Activated T-cell treated with anti-CD3 and anti-CD28 coated beads, Interleukin-2, amount 50 U/mL, for 1 hour (primary cell): ENCODE measurements around the gene KRT80.

ENCODE experiments used
- DNase-seq: peaks from one replicate; pipeline ENCODE4 v3.0.0-alpha.2; 2020

Gene KRT80

DNA sequence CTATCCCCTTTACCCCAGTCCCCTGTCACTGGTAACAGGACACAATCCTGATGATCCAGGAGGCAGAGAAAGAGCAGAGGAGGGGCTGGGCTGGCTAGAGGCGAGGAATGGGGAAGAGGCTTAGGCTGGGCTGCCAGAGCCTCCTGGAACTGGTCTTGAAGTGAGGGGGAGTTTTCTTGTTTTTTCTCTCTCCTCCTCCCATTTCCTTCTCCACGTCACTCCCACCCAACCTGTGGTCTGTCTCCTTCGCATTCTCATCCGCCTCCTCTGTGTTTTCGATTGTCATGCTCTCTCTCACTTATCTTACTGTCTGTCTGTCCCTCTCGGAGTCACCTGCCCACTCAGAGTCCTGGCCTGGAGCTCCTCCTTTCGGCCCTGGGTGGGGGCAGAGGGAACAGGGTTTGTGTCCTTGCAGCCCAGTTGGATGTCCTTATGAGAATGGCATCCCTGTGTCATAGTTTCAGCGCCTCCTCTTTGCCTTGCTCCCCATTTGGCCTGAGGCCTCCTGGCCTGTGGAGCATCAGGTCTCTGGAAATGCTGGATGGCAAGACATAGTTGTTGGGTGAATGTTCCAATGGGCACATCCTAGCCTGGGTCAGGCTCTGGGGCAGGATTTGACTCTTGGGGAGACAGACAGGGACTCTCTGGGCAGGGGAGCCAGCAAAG lies 3.4 kb upstream of the KRT80 start:
- no peak for DNase-seq

DNA sequence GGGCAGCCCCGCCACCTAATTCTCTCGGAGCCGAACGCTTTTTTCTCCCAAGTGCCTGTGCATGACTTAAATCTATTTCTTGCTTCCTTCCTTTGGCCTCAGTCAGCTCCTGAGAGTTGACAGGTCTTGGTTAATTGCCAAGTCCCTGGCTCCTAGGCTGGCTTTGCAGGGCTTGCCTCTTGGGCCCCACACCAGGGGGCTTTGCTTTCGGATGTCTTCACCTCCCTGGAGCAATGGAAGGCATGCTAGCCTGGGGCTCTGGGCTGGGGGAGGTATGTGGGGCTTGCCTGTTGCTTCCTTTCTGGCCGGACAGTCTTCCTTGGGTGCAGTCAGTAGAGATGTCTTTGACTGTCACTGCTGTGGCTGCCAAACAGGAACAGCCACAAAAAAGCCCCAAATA lies 2.2 kb upstream of the KRT80 start:
- no peak for DNase-seq

DNA sequence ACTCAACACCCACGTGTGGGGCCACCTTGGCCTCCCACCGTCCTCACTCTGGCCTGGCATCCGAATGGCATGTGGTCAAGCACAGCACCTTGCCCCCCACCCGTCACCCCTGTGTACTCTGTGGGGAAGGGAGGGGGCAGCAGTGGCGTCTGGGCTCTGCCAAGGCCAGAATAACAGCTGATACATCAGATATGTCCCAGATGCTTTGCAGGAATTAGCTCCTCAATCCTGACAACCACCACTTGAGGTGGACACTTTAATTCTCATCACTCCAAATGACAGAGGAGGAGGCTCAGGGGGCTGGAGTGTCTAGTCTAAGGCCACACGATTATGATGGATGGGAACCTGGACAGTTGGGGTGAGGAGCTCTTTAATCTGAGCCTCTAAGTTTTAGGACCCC lies 1.7 kb upstream of the KRT80 start:
- DNase-seq = no peak

DNA sequence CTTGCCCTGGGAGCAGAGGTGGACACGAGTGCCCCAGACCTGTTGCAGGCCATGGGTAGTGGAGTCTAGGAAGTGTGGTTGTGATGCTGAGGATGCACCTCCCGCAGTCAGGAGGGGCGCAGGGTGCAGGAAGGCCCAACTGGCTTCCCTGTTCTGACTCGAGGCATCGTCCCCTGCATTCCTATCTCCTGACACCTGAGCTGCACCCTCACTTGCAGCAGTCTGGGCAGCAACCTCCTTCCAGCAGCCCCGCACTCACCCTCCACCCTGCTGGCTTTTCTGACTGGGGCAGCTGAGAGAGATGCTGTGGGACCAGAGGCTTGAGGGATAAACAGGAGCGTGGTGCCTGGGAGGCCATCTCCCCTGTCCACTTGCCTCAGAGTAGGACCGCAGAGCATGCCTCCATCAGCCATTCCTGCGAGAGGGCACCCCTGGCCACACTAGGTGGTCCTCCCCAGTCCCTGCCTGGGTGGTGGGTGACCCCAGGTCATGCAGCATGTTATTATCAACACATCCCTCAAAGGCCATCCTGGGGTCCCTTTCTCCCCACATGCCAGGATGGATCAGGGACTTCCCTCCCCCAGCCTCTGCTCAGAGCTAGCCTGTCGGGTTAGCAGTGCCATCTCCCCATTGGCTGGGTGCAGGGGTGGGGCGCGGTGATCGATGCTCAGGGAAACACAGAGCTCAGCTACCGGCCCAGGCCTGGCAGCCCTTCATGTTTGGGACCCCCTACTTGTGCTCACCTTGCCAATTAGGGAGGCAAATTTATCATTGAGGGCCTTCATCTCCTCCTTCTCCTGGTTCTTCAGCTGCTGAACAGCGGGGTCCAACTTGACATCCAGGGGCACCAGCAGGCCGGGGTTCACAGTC lies 719 bp downstream of the KRT80 start:
- no peak for DNase-seq

DNA sequence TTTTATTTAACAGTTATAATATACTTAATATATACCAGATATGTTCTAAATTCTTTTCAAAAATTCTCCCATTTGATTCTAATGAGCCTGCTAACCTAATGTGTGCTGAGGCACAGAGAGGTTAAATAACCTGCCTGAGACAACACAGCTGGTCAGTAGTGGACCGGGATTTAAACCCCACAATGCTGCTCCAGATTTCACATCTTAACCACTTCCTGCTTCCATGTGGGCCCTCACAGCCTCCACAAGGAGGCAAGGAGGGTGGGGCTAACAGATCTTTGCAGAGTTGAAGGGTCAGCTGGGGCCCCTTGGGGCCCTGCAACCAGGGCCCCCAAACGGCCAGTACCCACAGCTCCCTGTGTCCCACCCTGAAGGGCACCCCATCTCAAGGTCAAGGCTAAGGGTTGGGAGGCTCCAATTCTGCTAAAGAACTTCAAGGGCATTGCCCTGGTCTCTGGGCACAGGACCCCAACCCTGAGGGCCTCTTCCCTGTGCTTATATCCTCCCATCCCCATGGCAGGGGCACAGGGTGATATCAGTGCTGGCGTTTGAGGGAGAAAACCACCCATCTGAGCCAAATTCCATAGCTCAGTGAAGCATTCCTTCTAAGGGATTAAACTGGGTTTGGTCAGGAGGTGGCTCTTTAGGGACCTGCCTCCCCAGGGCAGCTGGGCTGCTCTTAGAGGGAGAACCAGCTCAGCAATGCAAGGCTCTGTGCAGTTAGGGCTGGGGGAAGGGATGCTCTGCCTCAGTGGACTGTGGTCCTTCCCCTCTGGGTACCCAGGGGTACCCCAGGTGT lies 2.2 kb downstream of the KRT80 start:
- no peak for DNase-seq

DNA sequence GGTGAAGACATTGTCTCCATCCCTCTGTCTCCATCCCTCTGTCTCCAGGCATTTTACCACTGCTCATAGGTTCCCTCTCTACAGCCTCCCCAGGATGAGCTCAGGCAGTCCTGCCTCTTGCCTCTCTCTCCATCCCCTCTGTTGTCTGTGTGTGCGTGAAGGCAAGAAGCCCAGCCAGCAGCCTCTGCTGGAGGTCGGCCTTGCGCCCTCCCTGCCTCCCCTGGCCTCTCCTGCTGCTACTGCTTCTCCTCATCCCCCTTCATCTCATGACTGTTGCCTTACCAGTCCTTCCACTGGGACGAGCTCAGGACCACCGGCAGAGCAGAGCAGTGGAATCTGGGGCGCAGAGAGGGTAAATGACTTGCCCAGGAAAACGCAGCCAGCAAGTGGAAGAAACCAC lies 3.2 kb downstream of the KRT80 start:
- no peak for DNase-seq

DNA sequence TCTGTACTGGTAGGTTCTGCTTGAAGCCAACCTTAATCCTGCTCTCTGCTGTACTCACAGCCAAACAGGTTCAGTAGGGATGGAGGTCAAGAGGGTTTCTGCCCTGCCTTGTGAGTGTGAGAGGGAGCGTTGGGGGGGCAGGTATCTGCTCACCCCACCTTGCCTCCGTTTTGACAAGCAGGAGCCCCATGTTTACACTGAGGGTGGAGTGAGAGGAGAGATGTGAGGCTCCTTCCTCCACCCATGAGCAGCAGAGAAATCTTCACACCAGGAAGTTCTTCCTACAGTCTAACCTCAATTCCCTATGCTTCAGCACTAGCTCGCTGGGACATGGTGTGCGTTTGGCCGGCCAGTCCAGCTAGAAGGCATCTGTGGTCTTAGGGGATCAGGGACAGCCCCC lies 4.2 kb downstream of the KRT80 start:
- DNase-seq = no peak

DNA sequence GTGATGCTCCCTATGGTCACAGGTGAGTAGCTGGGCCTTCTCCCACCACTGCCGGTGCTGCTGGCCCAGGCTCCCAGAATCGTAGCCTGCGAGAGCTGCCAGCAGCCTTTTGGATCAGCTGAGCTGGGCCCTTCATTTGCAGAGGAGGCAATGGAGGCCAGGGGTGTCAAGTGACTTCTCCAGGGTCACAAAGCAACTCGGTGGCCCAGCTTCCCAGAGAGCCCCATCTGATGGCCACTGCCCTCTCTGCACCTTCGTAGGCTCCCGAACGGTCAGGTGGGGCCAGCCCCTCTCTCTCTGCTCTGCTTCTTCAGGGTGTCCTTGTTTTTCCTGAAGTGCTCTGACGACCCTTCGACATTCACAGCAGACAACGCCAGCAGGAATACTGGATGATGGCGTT lies 4.6 kb downstream of the KRT80 start:
- DNase-seq = no peak

DNA sequence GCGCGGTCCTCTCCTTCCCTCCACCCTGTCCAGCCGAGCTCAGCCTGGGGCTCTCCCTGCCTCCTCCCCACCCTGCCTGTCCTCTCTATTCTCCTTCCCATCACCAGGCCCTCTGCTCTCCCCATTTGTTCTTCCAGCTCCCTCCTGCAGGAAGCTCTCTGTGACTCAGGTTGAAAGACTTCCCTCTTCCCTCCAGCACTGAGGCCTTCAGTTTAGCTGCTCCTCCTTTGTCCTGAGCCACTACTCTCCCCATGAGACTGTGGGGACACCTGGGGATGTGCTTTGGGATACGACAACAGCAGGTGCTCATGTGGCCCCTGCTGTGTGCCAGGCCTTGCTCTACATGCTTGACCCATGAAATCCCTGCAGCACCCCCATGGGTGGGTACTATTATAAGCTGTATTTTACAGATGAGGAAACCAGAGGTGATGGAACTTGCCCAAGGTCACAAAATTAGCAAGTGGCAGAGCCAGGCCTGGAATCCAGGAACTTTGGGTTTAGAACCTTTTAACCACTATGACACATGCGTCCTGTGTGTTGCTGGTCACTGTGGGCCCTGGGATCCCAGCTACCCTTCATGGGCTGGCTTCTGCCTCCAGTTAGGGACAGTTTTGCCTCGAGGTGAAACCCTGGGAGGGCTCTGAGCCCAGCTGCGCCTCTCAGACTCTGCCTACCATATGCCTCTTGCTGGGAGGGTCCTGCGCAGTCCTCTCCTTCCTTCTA lies 5.5 kb downstream of the KRT80 start:
- no peak for DNase-seq

DNA sequence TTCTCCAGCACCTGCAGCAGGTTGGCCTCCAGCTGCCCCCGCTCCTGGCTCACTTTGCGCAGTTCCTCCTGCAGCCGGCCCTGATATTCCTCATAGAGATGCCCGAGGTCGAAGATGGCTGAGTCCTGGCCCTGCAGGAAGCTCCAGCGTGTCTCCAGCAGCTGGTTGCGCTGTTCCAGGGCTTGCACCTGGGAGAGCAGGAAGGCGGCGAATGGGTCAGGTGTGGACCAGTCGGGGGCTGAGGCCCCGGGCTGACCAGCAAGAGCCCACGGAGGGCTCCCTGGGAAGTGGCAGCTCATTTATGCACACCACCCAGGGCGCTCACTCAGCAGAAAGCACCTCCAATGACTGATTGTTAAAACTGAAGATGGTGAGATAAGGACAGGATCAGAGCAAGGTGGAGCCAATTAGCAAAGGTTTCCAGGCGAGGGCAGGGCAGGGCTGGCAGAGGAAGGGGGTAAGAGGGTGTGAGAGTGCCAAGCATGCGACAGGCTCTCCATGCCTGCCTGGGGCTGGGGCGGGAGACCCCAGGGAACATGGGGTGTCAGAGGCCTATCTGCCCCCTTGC lies 6.3 kb downstream of the KRT80 start:
- DNase-seq = no peak

DNA sequence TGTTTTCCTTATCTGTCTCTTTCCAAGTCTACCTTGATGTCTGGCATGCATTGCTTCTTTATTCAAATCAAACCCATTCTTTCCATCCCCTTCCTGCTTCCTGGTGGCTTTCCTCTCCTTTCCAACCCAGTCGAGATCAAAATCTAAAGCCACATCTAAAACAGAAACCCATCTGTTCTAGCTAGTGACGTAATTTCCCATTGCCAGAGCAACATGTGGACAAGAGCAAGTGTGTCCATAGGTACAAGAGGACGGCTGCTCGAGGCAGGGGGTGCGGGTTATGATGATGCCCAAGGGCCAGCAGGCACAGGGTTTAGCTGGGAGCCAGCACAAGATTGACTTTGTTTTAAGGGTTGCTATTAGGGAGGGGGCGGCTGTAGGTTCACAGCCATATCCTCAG lies 7.0 kb downstream of the KRT80 start:
- no peak for DNase-seq

DNA sequence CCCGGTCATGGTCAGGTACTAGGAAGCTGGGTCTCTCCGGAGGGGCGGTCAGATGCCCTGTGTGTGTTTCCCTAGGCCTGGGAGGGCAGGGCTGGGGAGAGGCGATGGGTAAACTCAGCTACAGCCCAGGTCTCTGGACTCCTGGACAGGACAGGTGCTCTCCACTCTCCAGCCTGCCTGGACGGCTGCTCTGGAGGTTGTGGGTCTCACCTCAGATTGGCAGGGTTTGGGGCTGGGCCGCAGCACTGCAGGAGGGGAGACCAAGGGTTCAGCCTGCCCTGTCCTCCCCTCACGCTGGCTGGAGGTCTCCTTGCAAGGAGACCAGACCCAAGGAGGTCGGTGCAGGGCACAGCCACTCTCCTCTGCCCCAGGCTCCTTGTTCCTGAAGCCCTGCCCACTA lies 7.8 kb downstream of the KRT80 start:
- DNase-seq = no peak

DNA sequence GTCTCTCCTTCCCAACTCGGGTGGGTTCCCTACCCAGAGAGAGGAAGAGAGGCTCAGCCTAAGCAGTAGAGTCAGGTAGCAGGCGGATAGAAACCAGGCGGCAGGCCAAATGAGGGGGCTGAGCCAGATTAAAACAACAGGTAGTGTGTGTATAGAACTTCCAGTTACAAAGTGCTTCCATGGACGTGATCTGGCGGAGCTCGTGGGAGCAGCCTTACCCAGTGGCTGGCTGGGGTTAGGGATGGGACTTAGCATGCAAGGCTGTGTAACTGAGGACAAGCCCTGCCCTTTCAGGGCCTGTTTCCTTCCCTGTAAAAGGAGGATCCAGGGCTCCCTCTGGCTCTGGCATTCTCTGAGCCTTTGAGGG lies 8.3 kb downstream of the KRT80 start:
- DNase-seq = no peak

DNA sequence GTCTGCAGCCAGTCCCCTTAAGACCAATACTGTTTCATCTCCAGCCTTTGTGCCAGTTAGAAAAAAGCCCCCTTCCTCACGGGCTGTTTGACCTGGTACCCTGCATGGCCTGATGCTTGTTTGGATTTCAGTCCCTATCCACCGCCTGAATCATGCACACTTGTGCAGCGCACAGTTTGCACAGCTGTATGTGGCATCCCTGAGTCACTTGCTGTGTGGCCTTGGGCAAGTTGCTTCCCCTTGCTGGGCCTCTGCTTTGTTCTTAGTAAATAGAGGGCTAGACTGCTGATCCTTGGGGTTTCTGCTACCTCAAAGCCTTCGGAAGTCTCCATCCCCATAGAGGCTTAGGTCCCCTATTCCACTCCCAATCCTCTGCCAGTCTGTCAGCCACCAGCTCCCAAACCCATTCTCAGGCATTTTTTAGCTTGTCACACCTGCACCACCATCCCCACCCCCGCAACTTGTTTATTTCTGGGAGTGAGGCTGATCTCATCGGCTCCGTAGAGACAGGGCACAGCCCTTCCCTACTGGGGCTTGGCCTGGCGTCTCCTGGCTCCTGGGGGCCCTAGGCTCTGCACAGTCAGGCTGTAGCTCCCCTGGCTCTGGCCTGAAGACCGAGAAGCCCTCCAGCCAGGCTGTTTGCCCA lies 8.8 kb downstream of the KRT80 start:
- DNase-seq = no peak

DNA sequence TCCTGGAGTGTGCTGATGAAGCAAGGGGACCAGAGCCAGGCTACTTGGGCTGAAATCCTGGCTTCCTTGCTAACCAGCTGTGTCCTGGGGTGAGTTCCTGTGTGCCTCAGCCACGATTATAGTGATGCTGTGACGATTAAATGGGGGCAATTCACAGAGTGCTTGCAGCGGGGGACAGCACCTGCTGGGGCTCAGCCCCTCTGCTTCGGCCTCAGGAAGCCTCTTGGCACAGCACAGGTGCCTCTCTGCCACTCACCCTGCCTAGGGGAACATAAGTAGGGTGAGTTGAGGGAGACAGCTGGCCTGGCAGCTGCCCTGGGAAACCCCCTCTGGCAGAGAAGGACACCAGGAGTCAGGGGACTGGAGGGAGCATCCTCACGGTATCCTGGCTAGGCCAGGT lies 9.4 kb downstream of the KRT80 start:
- DNase-seq = no peak

DNA sequence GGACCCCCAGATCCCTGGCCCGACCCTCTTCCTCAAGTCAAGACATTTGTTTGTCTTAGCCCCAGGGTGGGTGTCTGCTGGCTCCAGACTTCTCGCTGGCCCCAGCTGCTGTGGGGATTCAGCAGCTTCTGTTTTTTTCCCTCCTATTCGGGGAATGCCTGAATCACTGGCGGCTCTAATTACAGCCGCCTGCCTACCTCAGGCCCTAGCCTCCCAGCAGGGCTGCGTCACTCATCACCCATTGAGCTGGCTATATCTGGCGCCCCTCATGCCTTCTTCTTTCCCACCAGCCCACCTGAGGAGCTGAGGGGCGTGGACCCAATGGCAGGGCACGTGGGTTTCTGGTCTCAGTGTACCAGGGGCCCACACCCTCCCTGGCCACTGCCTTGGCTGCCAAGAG lies 10.1 kb downstream of the KRT80 start:
- DNase-seq = no peak

DNA sequence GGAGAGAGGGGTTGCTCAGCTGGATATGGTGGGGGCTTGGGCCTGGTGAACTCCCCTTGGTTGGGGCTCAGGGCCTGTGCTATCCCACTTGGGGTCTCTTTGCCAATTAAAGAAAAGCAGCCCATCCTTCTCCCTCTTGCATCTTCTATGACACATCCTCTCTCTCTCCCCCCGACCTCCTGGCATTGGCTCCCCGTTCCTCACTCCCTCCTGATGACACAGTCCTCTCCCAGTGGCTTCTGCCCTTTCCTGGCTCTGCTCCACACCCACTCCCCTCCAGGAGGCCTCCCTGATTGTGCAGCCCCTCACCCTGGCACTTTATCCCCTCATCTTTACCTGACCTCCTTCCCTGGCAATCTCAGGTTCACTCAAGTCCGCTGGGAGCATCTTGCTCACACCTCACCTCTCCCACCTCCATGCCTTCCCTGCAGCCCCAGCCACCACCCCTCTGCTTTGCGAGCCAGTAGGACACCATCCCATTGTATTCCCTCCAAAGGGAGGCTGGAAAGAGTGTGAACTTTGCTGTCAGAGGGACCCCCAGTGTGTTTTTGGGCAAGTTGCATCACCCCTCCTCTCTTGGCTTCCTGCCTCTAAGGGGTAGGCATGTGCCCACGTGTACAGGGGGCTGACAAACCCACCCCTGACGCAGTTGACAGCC lies 10.7 kb downstream of the KRT80 start:
- DNase-seq = no peak

DNA sequence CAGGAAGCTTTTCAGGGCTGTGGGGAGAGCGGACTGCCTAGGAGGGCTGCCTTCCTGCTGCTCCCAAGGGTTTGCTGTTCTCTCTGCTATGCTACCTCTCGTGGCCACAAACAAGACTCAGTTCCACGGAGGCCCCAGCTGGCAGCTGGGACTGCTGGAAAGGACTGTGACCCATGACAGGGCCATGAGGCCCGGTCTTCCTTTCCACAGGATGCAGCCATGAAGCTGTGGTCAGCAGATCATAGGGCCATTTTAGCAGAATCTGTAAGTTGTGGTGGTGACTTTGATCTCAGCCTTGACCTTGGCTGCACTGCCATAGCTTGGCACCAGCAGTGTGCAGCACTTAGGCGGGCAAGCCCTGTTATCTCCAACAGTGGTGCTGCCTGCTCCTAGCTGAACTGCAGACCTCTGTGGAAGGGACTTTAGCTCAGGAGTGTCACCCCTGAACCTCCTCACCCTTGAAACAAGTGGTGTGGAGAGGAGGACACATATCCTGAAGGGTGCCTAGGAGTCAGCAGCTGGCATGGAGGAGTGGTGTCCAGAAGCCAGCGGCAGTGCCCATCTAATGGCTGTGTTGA lies 12.3 kb downstream of the KRT80 start:
- no peak for DNase-seq

DNA sequence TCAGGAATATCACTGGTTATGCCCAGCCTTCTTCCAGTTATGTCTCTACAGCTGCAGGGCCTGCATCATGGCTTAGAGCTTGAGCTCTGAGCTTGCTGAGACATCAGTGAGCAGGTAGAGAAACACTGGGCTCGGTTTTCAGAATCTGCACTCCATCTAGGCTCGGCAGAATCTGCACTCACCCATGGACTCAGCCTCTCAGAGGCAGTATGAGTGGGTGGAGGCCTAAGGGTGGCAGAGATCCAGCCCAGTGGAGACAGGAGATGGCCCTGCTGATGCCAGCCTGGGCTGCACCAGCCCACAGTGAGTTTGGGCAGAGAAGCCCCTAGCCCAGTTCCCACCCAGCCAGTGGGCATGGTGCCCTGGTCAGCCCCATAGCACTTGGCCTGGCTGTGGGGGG lies 12.8 kb downstream of the KRT80 start:
- DNase-seq = no peak

DNA sequence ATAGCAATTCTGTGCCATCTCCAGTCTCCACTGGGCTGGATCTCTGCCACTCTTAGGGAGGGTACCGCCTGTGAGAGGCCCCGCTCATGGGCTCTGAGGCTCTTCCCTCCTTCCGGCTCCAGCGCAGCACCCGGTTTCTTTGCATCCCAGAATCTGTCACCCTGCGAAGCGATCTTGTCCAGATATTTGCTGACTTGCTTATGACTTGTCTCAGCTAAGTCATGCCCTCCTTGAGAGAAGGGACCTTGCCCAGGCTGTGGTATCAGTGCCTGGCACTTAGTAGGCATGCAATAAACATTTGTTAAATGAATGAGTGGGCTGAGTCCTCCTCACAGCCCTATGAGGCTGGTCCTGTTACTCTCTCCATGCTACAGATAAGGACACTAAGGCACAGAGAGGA lies 13.4 kb downstream of the KRT80 start:
- no peak for DNase-seq
